ENCODE measurements around the gene NPC2. TPM values are rescaled to one million over a fixed set of nuclear protein-coding genes. Genes with fewer than 3 reads are reported as not detected.

The NPC2 gene
- total and polyA plus RNA-seq, 11 donors = 69.4 to 374 (median 135) TPM

DNA sequence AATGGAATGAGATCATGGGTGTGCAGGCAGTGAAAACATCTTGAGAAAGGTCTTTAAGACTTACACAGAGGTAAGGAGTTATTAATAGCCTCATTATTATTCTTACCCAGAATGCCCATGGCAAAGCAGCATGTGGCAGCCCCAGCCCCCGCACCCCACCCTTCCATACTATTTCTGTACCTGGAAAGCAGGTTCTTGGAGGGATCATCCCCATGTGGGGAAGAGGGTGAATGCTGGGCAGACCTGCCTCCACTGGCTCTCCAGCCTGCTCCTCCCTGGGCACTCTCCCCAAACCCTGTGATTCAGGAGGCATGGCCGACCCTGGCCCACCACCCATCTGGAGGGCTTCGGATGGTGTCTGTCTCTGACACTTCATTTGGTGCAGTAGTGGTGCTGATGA is 28.3 kb downstream of the NPC2 start:
- 91 to 100% (median 96%) methylated on average over 3 of the region's 3 CpGs for WGBS, 4 donors
- ATAC-seq (no peak), DNase-seq (no peak)
- H3K9me3 ChIP-seq = no peaks in the 10 kb centered on the region
- H3K27me3 ChIP-seq = no peaks in the 10 kb centered on the region
- intact Hi-C loops (cut with DNase I) = loop anchor here in 1 of 10 donors (5.0 kb wide), 1 partner anchor 82 kb away; no protein-coding TSS in a partner anchor
- H3K27ac ChIP-seq = no peak overlapping the region
- peaks cover 0 to 3% (median 0%) of the 10 kb centered on the region in 9 donors for H3K36me3 ChIP-seq
- TF ChIP-seq, protein P1, sequence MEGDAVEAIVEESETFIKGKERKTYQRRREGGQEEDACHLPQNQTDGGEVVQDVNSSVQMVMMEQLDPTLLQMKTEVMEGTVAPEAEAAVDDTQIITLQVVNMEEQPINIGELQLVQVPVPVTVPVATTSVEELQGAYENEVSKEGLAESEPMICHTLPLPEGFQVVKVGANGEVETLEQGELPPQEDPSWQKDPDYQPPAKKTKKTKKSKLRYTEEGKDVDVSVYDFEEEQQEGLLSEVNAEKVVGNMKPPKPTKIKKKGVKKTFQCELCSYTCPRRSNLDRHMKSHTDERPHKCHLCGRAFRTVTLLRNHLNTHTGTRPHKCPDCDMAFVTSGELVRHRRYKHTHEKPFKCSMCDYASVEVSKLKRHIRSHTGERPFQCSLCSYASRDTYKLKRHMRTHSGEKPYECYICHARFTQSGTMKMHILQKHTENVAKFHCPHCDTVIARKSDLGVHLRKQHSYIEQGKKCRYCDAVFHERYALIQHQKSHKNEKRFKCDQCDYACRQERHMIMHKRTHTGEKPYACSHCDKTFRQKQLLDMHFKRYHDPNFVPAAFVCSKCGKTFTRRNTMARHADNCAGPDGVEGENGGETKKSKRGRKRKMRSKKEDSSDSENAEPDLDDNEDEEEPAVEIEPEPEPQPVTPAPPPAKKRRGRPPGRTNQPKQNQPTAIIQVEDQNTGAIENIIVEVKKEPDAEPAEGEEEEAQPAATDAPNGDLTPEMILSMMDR (IDR thresholded peaks at IDR 0.05) = no peak
- TF ChIP-seq POLR2A (IDR thresholded peaks at IDR 0.05) = no peak
- H3K4me3 ChIP-seq = no peak overlapping the region
- peaks cover 0 to 4% (median 0%) of the 10 kb centered on the region in 12 donors for H3K4me1 ChIP-seq

DNA sequence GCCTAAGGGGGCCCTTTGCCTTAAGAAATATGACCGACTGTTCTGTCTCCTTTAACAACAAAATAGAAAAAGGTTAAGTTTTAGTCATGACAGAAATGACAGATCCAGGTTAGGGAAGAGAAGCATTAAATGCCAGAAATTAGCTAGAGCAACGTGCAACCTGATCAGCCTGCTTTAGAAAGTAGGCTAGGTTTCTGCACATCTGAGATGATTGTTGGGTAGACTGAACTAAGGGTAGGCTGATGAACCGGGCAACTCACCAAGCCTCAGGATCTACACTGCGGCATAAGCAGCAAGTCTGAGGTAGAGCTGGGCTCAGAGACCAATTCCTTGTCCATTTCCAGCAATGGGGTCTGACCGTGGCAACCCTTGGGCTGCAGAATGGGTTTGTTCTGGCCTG is 29.4 kb downstream of the NPC2 start:
- ATAC-seq (no peak), DNase-seq (no peak)
- Histone ChIP-seq H3K9me3 (no peaks in the 10 kb centered on the region), H3K27ac (no peak overlapping the region), H3K27me3 (no peaks in the 10 kb centered on the region), H3K36me3 (no peaks in the 10 kb centered on the region), H3K4me3 (no peak overlapping the region), H3K4me1 (no peaks in the 10 kb centered on the region)
- WGBS, 4 donors = 91 to 95% (median 93%) methylated on average over 5 of the region's 5 CpGs
- TF ChIP-seq, protein P1 (IDR thresholded peaks at IDR 0.05) = no peak
- TF ChIP-seq POLR2A (IDR thresholded peaks at IDR 0.05) = no peak
- intact Hi-C loops (cut with DNase I) = no loop called here

DNA sequence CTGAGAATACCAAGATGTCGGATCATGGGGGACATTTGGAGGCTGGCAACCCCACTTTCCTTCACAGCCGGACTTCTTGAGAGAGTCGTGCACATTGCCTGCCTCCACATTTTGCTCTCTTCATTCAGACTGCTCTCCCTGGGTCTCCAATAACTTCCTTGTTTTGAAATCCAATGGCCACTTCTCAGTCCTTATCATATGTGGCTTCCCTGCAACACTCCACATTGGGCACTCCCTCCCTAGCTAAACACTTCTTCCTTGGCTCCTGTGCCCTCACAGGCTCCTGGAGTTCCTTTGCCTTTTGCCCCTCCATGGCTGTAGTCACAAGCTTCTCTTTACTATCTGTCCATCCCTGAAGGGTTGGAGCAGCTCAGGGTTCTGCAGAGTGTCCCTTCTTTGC is 30.1 kb downstream of the NPC2 start:
- DNase-seq (no peak), ATAC-seq (no peak)
- WGBS, 4 donors = 92 to 100% (median 96%) methylated on average over 3 of the region's 3 CpGs
- no peak overlapping the region for H3K4me3 ChIP-seq
- no peaks in the 10 kb centered on the region for H3K9me3 ChIP-seq
- no peaks in the 10 kb centered on the region for H3K4me1 ChIP-seq
- no peak for TF ChIP-seq POLR2A (IDR thresholded peaks at IDR 0.05)
- TF ChIP-seq, protein P1 (IDR thresholded peaks at IDR 0.05) = no peak
- no peak overlapping the region for H3K27ac ChIP-seq
- intact Hi-C loops (cut with DNase I) = no loop called here
- H3K27me3 ChIP-seq = no peaks in the 10 kb centered on the region
- H3K36me3 ChIP-seq = no peaks in the 10 kb centered on the region

- WGBS, 4 donors = 72 to 80% (median 73%) methylated on average over 6 of the region's 6 CpGs
- no peak overlapping the region for H3K4me3 ChIP-seq
- intact Hi-C loops (cut with DNase I) = no loop called here
- no peak for TF ChIP-seq POLR2A (IDR thresholded peaks at IDR 0.05)
- TF ChIP-seq, protein P1 (IDR thresholded peaks at IDR 0.05) = no peak
- H3K27ac ChIP-seq = no peak overlapping the region
- H3K27me3 ChIP-seq = no peaks in the 10 kb centered on the region
- no peaks in the 10 kb centered on the region for H3K36me3 ChIP-seq
- no peak for DNase-seq
- ATAC-seq = no peak
- no peaks in the 10 kb centered on the region for H3K4me1 ChIP-seq
- H3K9me3 ChIP-seq = no peaks in the 10 kb centered on the region
Observed at GRCh38 chr14:74459976-74460375, 33.1 kb downstream of the NPC2 start.
